HepG2 (cell line): ENCODE measurements around the gene INO80. TPM values are rescaled to one million over a fixed set of nuclear protein-coding genes. Genes with fewer than 3 reads are reported as not detected.

Source experiments
- BORCS8-MEF2B ChIP-seq: sonication (generic); formaldehyde crosslinking; IDR thresholded peaks from 2 replicates; pipeline ENCODE4 v1.8.0; 2022; ENCODE audit warnings: mild to moderate bottlenecking, missing genetic modification reagents
- MEF2D ChIP-seq: sonication (generic); formaldehyde crosslinking; IDR thresholded peaks from 2 replicates; pipeline ENCODE4 v1.5.1; 2020; ENCODE audit warnings: mild to moderate bottlenecking, missing genetic modification reagents
- MIER3 ChIP-seq: IDR thresholded peaks from 2 replicates; pipeline ENCODE4 v1.6.1; 2016; ENCODE audit warnings: missing compliant biosample characterization, borderline replicate concordance
- SYNCRIP ChIP-seq: fragments of 200-400 bp; formaldehyde crosslinking; IDR thresholded peaks from 2 replicates; pipeline ENCODE4 v1.6.1; 2018; ENCODE audit warnings: mild to moderate bottlenecking, low read depth, low read length; ENCODE audit not compliant: insufficient read depth
- ZBED4 ChIP-seq: sonication (generic); formaldehyde crosslinking; IDR thresholded peaks from 2 replicates; pipeline ENCODE4 v1.4.0; 2020; ENCODE audit warnings: missing genetic modification reagents, borderline replicate concordance
- ZNF160 ChIP-seq: sonication (generic); formaldehyde crosslinking; IDR thresholded peaks from 2 replicates; pipeline ENCODE4 v1.8.0; 2022; ENCODE audit warnings: mild to moderate bottlenecking, inconsistent platforms, missing genetic modification reagents
- ZNF646 ChIP-seq: sonication (generic); formaldehyde crosslinking; IDR thresholded peaks from 2 replicates; pipeline ENCODE4 v1.9.0; 2021; ENCODE audit warnings: mild to moderate bottlenecking, missing genetic modification reagents
- polyA plus RNA-seq, 8 experiments: library from polyadenylated mRNA; depleted of rRNA in 3 of 8; stranded (reverse) in 7 of 8; unstranded in 1 of 8; fragments of >200 nt; fragmentation: Illumina TruSeq in 4 of 8; extraction: Trizol in 4 of 8; gene quantifications; 2 replicates each; pipeline versions ENCODE4 v1.2.1 to v1.2.3, GENCODE V29; 2011 to 2016; ENCODE audit warnings: low read depth in 4 of 8, missing spikeins in 1 of 8, mixed read lengths in 1 of 8; ENCODE audit not compliant: insufficient read depth in 1 of 8
- total RNA-seq, 5 experiments: library from RNA; depleted of rRNA; stranded (reverse); fragments of >200 nt; fragmentation: Illumina TruSeq; extraction: Trizol; gene quantifications; 2 replicates each; pipeline ENCODE4 v1.2.3, GENCODE V29; 2016; ENCODE audit warnings: low read depth in 1 of 5
- TF ChIP-seq, protein P1 (sequence below): sonication (generic); formaldehyde crosslinking; IDR thresholded peaks from 2 replicates; pipeline ENCODE4 v1.5.0; 2020; ENCODE audit warnings: mild to moderate bottlenecking, missing genetic modification reagents
- TF ChIP-seq, protein P2 (sequence below): sonication (generic); formaldehyde crosslinking; IDR thresholded peaks from 2 replicates; pipeline ENCODE4 v1.4.0; 2020; ENCODE audit warnings: mild to moderate bottlenecking, missing genetic modification reagents, borderline replicate concordance

INO80 gene
- total and polyA plus RNA-seq, 2 of the 13 experiments (the other 11 are each of a cell fraction or from before 2014, with no cell fraction given): 3.6 to 14.8 TPM

DNA sequence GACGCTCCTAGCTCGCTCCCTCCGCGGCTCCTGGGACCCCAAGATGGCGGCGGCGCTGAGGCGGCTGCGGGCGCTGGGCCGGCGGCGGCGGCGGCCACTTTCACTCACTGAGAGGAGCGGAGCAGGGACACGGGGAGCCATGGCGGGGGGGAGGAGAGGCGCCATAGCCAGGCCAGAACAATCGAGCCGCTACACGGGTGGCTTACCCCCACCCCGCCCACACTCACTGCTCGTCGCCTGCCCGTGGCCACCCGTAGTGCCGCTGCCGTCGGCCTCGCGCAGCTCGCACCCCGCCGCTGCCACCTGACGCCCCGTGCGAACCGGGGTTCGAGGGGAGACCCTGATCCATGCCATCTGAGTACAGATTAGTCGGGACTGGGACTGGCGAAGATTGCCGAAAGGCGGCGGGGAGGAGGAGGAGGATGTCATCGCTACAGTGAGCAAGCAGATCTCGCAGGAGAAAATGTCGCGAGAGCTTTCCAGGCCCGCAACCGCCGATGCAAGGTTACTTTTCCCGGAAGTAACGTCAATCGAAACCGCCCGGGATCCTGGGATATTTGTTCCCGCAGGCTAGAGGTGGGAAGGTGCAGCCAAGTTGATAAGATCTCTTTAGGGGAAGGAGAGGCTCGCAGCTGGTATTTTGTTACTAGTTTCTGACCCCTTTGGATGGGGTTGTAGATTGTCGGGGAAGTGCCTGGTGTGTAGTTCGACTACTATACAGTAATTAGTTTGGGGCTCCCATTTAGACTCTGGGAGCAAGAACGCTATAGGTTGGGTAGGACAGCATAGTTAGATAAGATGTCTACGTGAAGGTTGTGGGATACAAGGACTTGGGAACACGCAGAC lies at the start of gene INO80 (continued):
- no peak for TF ChIP-seq ZNF646 (CRISPR knock-in tag)
- no peak; the same call in 1 of the 2 replicates for TF ChIP-seq ZBED4 (CRISPR knock-in tag)
- TF ChIP-seq, protein P1, sequence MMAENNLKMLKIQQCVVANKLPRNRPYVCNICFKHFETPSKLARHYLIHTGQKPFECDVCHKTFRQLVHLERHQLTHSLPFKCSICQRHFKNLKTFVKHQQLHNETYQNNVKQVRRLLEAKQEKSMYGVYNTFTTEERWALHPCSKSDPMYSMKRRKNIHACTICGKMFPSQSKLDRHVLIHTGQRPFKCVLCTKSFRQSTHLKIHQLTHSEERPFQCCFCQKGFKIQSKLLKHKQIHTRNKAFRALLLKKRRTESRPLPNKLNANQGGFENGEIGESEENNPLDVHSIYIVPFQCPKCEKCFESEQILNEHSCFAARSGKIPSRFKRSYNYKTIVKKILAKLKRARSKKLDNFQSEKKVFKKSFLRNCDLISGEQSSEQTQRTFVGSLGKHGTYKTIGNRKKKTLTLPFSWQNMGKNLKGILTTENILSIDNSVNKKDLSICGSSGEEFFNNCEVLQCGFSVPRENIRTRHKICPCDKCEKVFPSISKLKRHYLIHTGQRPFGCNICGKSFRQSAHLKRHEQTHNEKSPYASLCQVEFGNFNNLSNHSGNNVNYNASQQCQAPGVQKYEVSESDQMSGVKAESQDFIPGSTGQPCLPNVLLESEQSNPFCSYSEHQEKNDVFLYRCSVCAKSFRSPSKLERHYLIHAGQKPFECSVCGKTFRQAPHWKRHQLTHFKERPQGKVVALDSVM (CRISPR knock-in tag): peak; percentile 33; the same call in 1 of the 2 replicates
- TF ChIP-seq, protein P2, sequence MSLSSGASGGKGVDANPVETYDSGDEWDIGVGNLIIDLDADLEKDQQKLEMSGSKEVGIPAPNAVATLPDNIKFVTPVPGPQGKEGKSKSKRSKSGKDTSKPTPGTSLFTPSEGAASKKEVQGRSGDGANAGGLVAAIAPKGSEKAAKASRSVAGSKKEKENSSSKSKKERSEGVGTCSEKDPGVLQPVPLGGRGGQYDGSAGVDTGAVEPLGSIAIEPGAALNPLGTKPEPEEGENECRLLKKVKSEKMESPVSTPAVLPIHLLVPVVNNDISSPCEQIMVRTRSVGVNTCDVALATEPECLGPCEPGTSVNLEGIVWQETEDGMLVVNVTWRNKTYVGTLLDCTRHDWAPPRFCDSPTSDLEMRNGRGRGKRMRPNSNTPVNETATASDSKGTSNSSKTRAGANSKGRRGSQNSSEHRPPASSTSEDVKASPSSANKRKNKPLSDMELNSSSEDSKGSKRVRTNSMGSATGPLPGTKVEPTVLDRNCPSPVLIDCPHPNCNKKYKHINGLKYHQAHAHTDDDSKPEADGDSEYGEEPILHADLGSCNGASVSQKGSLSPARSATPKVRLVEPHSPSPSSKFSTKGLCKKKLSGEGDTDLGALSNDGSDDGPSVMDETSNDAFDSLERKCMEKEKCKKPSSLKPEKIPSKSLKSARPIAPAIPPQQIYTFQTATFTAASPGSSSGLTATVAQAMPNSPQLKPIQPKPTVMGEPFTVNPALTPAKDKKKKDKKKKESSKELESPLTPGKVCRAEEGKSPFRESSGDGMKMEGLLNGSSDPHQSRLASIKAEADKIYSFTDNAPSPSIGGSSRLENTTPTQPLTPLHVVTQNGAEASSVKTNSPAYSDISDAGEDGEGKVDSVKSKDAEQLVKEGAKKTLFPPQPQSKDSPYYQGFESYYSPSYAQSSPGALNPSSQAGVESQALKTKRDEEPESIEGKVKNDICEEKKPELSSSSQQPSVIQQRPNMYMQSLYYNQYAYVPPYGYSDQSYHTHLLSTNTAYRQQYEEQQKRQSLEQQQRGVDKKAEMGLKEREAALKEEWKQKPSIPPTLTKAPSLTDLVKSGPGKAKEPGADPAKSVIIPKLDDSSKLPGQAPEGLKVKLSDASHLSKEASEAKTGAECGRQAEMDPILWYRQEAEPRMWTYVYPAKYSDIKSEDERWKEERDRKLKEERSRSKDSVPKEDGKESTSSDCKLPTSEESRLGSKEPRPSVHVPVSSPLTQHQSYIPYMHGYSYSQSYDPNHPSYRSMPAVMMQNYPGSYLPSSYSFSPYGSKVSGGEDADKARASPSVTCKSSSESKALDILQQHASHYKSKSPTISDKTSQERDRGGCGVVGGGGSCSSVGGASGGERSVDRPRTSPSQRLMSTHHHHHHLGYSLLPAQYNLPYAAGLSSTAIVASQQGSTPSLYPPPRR (CRISPR knock-in tag): 0 out of 2 replicates have a peak, but pooled peaks have one; percentile 21
- TF ChIP-seq ZNF160 (CRISPR knock-in tag): no peak; the same call in 1 of the 2 replicates
- peak; percentile 47; the same call in 1 of the 2 replicates for TF ChIP-seq MEF2D (CRISPR knock-in tag)
- TF ChIP-seq MIER3: no peak; the same call in 1 of the 2 replicates
- peak; percentile 72 for TF ChIP-seq BORCS8-MEF2B
- no peak for TF ChIP-seq SYNCRIP
